GM21367 (cell line): ENCODE data around the gene TFR2.

ENCODE experiments used
- ATAC-seq: cut with Tn5 transposase; IDR thresholded peaks from one replicate; pipeline ENCODE4 v1.9.1; 2021; ENCODE audit not compliant: unreplicated experiment

The TFR2 gene

GRCh38 chr7:100654908-100655831 lies 13.8 kb upstream of the TFR2 start:
- ATAC-seq: no peak

- no peak for ATAC-seq
Measured at GRCh38 chr7:100649826-100650565, 8.6 kb upstream of the TFR2 start.

DNA sequence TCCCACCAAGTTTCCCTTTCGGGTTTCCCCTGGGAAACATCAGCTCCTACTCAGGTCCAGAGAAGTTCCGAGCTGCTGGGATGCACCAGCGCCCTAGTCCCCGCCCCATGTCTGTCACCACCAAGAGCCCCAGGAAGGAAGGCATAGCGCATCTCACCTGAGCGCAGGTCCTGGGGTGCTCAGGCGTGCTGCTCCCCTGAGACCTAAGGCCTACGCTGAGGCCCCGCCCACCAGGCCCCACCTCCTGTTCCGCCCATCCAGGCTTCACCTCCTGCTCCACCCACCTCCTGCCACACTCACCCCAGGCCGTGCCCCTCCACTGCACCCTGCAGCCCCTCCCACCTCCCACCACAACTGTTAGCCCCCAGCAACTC lies 1.2 kb upstream of the TFR2 start:
- ATAC-seq: no peak

- ATAC-seq: no peak
Measured at GRCh38 chr7:100641860-100642533, 645 bp upstream of the TFR2 start.

GRCh38 chr7:100640517-100641440 lies 573 bp downstream of the TFR2 start:
- ATAC-seq: no peak

GRCh38 chr7:100639995-100640516 lies 1.3 kb downstream of the TFR2 start:
- ATAC-seq: no peak

- no peak for ATAC-seq
Measured at GRCh38 chr7:100632951-100633717, 8.2 kb downstream of the TFR2 start.

- ATAC-seq: no peak
Measured at GRCh38 chr7:100630066-100630465, 11.3 kb downstream of the TFR2 start.

- ATAC-seq: no peak
Measured at GRCh38 chr7:100629117-100629716, 12.1 kb downstream of the TFR2 start.

DNA sequence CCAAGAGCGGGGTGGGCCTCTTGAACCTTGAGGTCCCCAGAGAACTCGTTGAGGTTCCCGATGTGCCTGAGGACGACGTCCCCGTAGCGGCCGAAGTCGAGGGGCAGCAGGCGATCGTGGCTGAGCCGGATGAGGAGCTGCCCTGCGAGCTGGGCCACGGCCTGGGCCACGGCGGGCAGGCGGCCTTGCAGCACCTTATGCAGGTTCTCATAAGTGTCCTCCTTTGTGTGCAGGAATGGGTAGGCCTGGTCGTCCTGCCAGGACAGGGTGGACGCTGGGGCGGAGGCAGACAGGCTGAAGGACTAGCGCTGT lies 14.2 kb downstream of the TFR2 start:
- ATAC-seq: no peak

- ATAC-seq: peak; percentile 61
Measured at GRCh38 chr7:100626530-100627237, 14.7 kb downstream of the TFR2 start.

DNA sequence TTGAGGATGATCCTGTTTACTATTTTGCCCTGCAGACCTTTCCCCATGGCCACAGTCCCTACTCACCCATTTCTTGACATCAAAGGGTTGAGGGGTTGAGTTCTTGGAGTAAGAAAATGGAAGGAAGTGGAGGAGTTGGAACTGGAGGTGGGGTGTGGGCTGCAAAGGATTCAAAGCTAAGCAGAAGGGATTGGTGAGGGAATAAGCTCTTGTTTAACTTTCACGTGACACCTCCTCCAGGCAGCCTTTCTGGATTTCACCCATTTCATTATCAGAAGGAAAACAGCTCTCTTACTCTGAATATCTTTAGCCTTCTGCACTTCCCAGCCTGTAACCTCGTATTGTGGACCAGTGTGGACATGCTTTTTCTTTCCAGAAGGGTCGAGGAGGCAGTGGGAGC lies 15.3 kb downstream of the TFR2 start:
- no peak for ATAC-seq

DNA sequence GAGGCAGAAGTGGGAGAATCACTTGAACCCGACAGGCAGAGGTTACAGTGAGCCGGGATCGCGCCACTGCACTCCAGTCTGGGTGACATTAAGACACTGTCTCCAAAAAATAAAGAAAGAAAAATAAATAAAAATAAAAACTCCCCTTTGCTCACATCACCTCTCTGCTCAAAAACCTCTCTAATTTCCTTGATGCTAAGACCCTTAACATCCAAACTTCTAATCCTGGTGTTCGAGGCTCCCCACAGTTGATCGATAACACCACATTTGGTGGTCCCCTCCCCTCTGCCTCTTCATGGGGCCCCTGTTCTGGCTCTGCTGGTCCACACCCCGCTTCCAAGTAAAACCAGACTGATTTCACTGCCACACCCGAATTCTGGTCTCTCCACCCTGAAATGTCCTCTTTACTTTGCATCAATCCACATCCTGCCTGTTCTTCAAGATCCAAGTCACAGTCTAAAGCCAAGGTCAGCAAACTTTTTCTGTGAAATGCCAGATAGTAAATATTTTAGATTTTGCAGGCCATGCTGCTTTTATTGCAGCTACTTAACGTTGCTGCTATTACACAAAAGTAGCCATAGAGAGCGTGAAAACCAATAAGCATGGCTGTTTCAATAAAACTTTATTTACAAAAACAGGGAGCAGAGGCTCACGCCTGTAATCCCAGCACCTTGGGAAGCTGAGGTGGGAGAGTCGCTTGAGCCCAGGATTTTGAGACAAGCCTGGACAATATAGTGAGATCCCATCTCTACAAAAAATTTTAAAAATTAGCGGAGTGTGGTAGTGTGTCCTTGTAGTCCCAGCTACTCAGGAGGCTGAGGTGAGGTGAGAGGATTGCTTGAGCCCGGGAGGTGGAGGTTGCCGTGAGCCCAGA lies 17.2 kb downstream of the TFR2 start:
- no peak for ATAC-seq

GRCh38 chr7:100621554-100621953 lies 19.8 kb downstream of the TFR2 start:
- no peak for ATAC-seq

GRCh38 chr7:100620804-100621203 lies 20.5 kb downstream of the TFR2 start:
- ATAC-seq: no peak

DNA sequence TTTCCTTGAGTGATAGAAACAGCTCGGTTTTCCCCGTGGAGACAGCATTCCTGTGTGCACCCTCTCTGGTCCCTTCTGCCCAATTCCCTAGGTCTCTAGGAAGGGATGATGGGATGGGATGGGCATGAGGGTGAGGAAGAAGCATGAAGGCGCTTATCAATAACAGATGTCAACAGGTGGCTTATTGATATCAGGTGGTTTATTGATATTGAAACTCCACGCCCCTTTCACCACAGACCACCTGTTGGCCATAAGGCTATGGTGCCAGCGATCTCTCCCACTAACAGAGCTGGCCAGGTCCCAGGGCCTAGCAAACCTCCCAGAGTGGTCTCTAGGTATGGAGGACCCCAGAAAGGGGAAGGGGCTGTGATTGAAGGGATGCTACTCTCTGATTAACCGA lies 21.1 kb downstream of the TFR2 start:
- ATAC-seq: no peak

DNA sequence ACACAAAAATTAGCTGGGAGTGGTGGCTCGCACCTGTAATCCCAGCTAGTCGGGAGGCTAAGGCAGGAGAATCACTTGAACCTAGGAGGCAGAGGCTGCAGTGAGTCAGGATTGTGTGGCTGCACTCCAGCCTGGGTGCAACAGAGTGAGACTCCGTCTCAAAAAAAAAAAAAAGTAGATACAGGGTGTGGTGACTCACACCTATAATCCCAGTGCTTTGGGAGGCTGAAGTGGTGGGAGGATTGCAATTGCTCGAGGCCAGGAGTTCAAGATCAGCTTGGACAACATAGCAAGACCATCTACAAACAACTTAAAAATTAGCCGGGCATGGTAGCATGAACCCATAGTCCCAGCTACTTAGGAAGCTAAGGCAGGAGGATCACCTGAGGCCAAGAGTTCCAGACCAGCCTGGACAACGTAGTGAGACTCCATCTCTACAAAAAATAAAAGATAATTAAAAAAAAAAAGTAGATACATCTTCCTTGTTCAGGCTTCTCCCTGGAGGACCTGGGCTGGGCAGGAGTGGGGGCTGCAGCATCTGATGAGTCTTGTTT lies 27.0 kb downstream of the TFR2 start:
- ATAC-seq: no peak
